SK-N-SH treated with all-trans-retinoic acid at 6 μM for 48 hours (cell line): ENCODE data around the gene CAVIN2.

Experiments
- ARNTL ChIP-seq: fragments of 450-650 bp; formaldehyde crosslinking; IDR thresholded peaks from 2 replicates; pipeline ENCODE4 v1.5.0; 2020; ENCODE audit warnings: low read depth, mild to moderate bottlenecking, moderate library complexity, borderline replicate concordance
- CSDC2 ChIP-seq: fragments of 250-450 bp; sonication (Bioruptor Pico); IDR thresholded peaks from 2 replicates; pipeline ENCODE4 v1.5.0; 2020; ENCODE audit warnings: mild to moderate bottlenecking, moderate library complexity
- GLIS3 ChIP-seq: fragments of 250-450 bp; sonication (Bioruptor Pico); IDR thresholded peaks from 2 replicates; pipeline ENCODE4 v1.5.0; 2020; ENCODE audit warnings: mild to moderate bottlenecking, moderate library complexity
- ISL1 ChIP-seq: fragments of 250-450 bp; sonication (Bioruptor Pico); IDR thresholded peaks from 2 replicates; pipeline ENCODE4 v2.1.2; 2022; ENCODE audit warnings: mild to moderate bottlenecking, moderate library complexity
- OSR1 ChIP-seq: fragments of 250-450 bp; sonication (Bioruptor Pico); IDR thresholded peaks from 2 replicates; pipeline ENCODE4 v1.8.0; 2022; ENCODE audit warnings: moderate library complexity, mild to moderate bottlenecking, inconsistent platforms
- PPARA ChIP-seq: fragments of 250-450 bp; sonication (Bioruptor Pico); IDR thresholded peaks from 2 replicates; pipeline ENCODE4 v1.5.0; 2020; ENCODE audit warnings: mild to moderate bottlenecking, borderline replicate concordance
- SNAI2 ChIP-seq: fragments of 250-450 bp; sonication (Bioruptor Pico); IDR thresholded peaks from 2 replicates; pipeline ENCODE4 v1.5.0; 2020; ENCODE audit warnings: mild to moderate bottlenecking, moderate library complexity
- TOX ChIP-seq: fragments of 250-450 bp; sonication (Bioruptor Pico); IDR thresholded peaks from 2 replicates; pipeline ENCODE4 v1.8.0; 2021; ENCODE audit warnings: mild to moderate bottlenecking, moderate library complexity, borderline replicate concordance
- ZFP30 ChIP-seq: fragments of 450-650 bp; formaldehyde crosslinking; IDR thresholded peaks from 2 replicates; pipeline ENCODE4 v1.5.0; 2022; ENCODE audit warnings: mild to moderate bottlenecking, moderate library complexity
- ZNF8 ChIP-seq: fragments of 450-650 bp; formaldehyde crosslinking; IDR thresholded peaks from 2 replicates; pipeline ENCODE4 v1.5.0; 2020; ENCODE audit warnings: mild to moderate bottlenecking, moderate library complexity
- TF ChIP-seq, protein P1 (sequence below): fragments of 250-450 bp; sonication (Bioruptor Pico); IDR thresholded peaks from 2 replicates; pipeline ENCODE4 v1.5.0; 2020; ENCODE audit warnings: mild to moderate bottlenecking, moderate library complexity

DNA sequence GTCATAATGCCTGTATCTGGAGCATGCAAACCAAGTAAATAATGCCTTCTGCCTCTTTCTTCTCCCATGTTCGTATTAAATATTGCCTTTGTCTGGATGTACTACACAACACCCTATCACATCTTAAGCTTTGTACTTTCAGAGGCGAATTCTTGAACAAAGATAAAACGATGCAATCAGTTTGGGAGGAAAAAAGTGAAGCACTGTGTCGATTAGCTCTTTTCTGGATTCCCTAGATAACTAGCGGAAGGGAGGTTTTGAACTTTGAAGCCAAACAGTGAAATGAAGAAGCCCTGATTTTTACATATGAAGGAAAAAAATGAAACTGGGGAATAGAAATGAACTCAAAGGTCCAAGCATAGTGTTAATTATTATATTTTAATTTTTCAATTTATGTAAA, 44.7 kb downstream of the CAVIN2 start:
- TF ChIP-seq TOX (CRISPR knock-in tag) (no peak), ARNTL (CRISPR knock-in tag) (no peak), SNAI2 (CRISPR knock-in tag) (no peak), OSR1 (no peak), ZFP30 (CRISPR knock-in tag) (no peak), ISL1 (CRISPR knock-in tag) (no peak), PPARA (CRISPR knock-in tag) (no peak), CSDC2 (no peak), GLIS3 (no peak), ZNF8 (CRISPR knock-in tag) (no peak)
- TF ChIP-seq, protein P1, sequence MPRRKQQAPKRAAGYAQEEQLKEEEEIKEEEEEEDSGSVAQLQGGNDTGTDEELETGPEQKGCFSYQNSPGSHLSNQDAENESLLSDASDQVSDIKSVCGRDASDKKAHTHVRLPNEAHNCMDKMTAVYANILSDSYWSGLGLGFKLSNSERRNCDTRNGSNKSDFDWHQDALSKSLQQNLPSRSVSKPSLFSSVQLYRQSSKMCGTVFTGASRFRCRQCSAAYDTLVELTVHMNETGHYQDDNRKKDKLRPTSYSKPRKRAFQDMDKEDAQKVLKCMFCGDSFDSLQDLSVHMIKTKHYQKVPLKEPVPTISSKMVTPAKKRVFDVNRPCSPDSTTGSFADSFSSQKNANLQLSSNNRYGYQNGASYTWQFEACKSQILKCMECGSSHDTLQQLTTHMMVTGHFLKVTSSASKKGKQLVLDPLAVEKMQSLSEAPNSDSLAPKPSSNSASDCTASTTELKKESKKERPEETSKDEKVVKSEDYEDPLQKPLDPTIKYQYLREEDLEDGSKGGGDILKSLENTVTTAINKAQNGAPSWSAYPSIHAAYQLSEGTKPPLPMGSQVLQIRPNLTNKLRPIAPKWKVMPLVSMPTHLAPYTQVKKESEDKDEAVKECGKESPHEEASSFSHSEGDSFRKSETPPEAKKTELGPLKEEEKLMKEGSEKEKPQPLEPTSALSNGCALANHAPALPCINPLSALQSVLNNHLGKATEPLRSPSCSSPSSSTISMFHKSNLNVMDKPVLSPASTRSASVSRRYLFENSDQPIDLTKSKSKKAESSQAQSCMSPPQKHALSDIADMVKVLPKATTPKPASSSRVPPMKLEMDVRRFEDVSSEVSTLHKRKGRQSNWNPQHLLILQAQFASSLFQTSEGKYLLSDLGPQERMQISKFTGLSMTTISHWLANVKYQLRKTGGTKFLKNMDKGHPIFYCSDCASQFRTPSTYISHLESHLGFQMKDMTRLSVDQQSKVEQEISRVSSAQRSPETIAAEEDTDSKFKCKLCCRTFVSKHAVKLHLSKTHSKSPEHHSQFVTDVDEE (CRISPR knock-in tag): no peak
